Measurements from ENCODE around the gene STK32B.

STK32B gene

GRCh38 chr4:5471206-5471605 lies 419.9 kb downstream of the STK32B start:
- no peak for DNase-seq (ENCODE audit: low read depth)

GRCh38 chr4:5471691-5472090 lies 420.4 kb downstream of the STK32B start:
- no peak for DNase-seq (ENCODE audit: low read depth)

GRCh38 chr4:5472160-5472591 lies 420.9 kb downstream of the STK32B start:
- DNase-seq (ENCODE audit: low read depth) = no peak

- no peak for DNase-seq (ENCODE audit: low read depth)
These were observed 421.8 kb downstream of the STK32B start for GRCh38 chr4:5473125-5473524.

- DNase-seq (ENCODE audit: low read depth) = no peak
These were observed 423.5 kb downstream of the STK32B start for GRCh38 chr4:5474756-5475155.

- DNase-seq (ENCODE audit: low read depth) = no peak
These were observed 426.3 kb downstream of the STK32B start for GRCh38 chr4:5477613-5478012.

GRCh38 chr4:5478169-5478568 lies 426.9 kb downstream of the STK32B start:
- no peak for DNase-seq (ENCODE audit: low read depth)

- DNase-seq (ENCODE audit: low read depth) = no peak
These were observed 427.4 kb downstream of the STK32B start for GRCh38 chr4:5478697-5479096.

- DNase-seq (ENCODE audit: low read depth) = no peak
These were observed 428.3 kb downstream of the STK32B start for GRCh38 chr4:5479518-5480060.

GRCh38 chr4:5488413-5488812 lies 437.1 kb downstream of the STK32B start:
- DNase-seq (ENCODE audit: low read depth) = no peak

- DNase-seq (ENCODE audit: low read depth) = no peak
These were observed 438.0 kb downstream of the STK32B start for GRCh38 chr4:5489260-5489659.

GRCh38 chr4:5497489-5497888 lies 446.2 kb downstream of the STK32B start:
- no peak for DNase-seq (ENCODE audit: low read depth)

GRCh38 chr4:5500165-5500564 lies 448.9 kb downstream of the STK32B start:
- DNase-seq (ENCODE audit: low read depth) = no peak

- no peak for DNase-seq (ENCODE audit: low read depth)
These were observed 452.2 kb downstream of the STK32B start for GRCh38 chr4:5503336-5503936.

GRCh38 chr4:5504486-5504885 lies 453.2 kb downstream of the STK32B start:
- no peak for DNase-seq (ENCODE audit: low read depth)

- no peak for DNase-seq (ENCODE audit: low read depth)
These were observed 459.2 kb downstream of the STK32B start for GRCh38 chr4:5510504-5510903.

GRCh38 chr4:5511791-5512190 lies 460.5 kb downstream of the STK32B start:
- no peak for DNase-seq (ENCODE audit: low read depth)

GRCh38 chr4:5515646-5516045 lies 464.4 kb downstream of the STK32B start:
- no peak for DNase-seq (ENCODE audit: low read depth)

GRCh38 chr4:5517372-5517771 lies 466.1 kb downstream of the STK32B start:
- no peak for DNase-seq (ENCODE audit: low read depth)

GRCh38 chr4:5524446-5525299 lies 473.4 kb downstream of the STK32B start:
- no peak for DNase-seq (ENCODE audit: low read depth)

GRCh38 chr4:5526080-5526846 lies 475.0 kb downstream of the STK32B start:
- no peak for DNase-seq (ENCODE audit: low read depth)

GRCh38 chr4:5527211-5527610 lies 475.9 kb downstream of the STK32B start:
- no peak for DNase-seq (ENCODE audit: low read depth)

GRCh38 chr4:5528031-5528436 lies 476.8 kb downstream of the STK32B start:
- no peak for DNase-seq (ENCODE audit: low read depth)

Measured in activated T-cell treated with anti-CD3 and anti-CD28 coated beads for 24 hours (primary cell).